ENCODE results near the gene THRB.

GRCh38 chr3:24512564-24513197, 18.0 kb upstream of the THRB start:
- TF ChIP-seq, protein P1, sequence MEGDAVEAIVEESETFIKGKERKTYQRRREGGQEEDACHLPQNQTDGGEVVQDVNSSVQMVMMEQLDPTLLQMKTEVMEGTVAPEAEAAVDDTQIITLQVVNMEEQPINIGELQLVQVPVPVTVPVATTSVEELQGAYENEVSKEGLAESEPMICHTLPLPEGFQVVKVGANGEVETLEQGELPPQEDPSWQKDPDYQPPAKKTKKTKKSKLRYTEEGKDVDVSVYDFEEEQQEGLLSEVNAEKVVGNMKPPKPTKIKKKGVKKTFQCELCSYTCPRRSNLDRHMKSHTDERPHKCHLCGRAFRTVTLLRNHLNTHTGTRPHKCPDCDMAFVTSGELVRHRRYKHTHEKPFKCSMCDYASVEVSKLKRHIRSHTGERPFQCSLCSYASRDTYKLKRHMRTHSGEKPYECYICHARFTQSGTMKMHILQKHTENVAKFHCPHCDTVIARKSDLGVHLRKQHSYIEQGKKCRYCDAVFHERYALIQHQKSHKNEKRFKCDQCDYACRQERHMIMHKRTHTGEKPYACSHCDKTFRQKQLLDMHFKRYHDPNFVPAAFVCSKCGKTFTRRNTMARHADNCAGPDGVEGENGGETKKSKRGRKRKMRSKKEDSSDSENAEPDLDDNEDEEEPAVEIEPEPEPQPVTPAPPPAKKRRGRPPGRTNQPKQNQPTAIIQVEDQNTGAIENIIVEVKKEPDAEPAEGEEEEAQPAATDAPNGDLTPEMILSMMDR (IDR thresholded peaks at IDR 0.05): no peak
- no peak for TF ChIP-seq POLR2A (IDR thresholded peaks at IDR 0.05)
